ENCODE results near the gene PLAAT3. TPM values are rescaled to one million over a fixed set of nuclear protein-coding genes. Genes with fewer than 3 reads are reported as not detected.
"Not testable (repeated sequence)": the region's sequence is repeated elsewhere in the genome, so short reads cannot be mapped to it uniquely, and the experiment has no call there.

The PLAAT3 gene
- total and polyA plus RNA-seq, 2 of the 8 experiments (the other 6 are each of a cell fraction or from before 2014, with no cell fraction given), result 109 to 190 TPM

- CTCF ChIA-PET (ENCODE audit: partially characterized antibody); H4K8ac ChIP-seq (ENCODE audit: extremely low read depth, insufficient read depth, low read length); H3K79me1 ChIP-seq (ENCODE audit: low read depth, low read length); H3K23ac ChIP-seq (ENCODE audit: insufficient read length); H3K4me2 ChIP-seq (ENCODE audit: insufficient read depth in 1 of 2, low read depth in 2 of 2, low read length in 2 of 2); H3K4me3 ChIP-seq (ENCODE audit: extremely low read depth in 1 of 4, insufficient read depth in 2 of 4, low read depth in 3 of 4, low read length in 4 of 4); H2AK5ac ChIP-seq (ENCODE audit: low read depth, low read length); H3K4ac ChIP-seq (replicated peaks; ENCODE audit: insufficient read length, low read depth, low read length); H2BK5ac ChIP-seq (ENCODE audit: low read depth, low read length); H3K56ac ChIP-seq (replicated peaks; ENCODE audit: insufficient read length, low read depth, low read length); H4K20me1 ChIP-seq (replicated peaks in 1 of 2; ENCODE audit: control insufficient read depth in 1 of 2, insufficient read depth in 2 of 2, low read length in 2 of 2); H2BK120ac ChIP-seq (replicated peaks; ENCODE audit: low read depth, low read length); POLR2A ChIA-PET (ENCODE audit: partially characterized antibody); H3K23me2 ChIP-seq (ENCODE audit: low read depth, low read length); H3K27me3 ChIP-seq (replicated peaks in 1 of 4; ENCODE audit: control insufficient read depth in 3 of 4, extremely low read depth in 1 of 4, insufficient read depth in 3 of 4, low read length in 3 of 4); H3K4me1 ChIP-seq (replicated peaks in 1 of 4; ENCODE audit: control insufficient read depth in 3 of 4, insufficient read depth in 4 of 4, low read length in 3 of 4); DNase-seq (ENCODE audit: low read depth in 1 of 2, low spot score in 2 of 2); H3K18ac ChIP-seq (ENCODE audit: extremely low read depth, low read length); H2BK20ac ChIP-seq (ENCODE audit: low read length); H2BK15ac ChIP-seq (ENCODE audit: low read length); H3K27ac ChIP-seq (ENCODE audit: low read depth, low read length); H3K14ac ChIP-seq (ENCODE audit: insufficient read length); H2AFZ ChIP-seq (ENCODE audit: low read length); FAIRE-seq; H4K5ac ChIP-seq (ENCODE audit: insufficient read length, low read depth, low read length); H2BK12ac ChIP-seq (ENCODE audit: low read depth, low read length); H3K9ac ChIP-seq (replicated peaks in 1 of 4; ENCODE audit: extremely low read depth in 1 of 4, low read depth in 3 of 4, low read length in 3 of 4); H3K79me2 ChIP-seq (ENCODE audit: control insufficient read depth in 1 of 2, insufficient read depth in 2 of 2, low read length in 2 of 2); H4K91ac ChIP-seq (replicated peaks; ENCODE audit: insufficient read length, low read length): not testable (repeated sequence)
- WGBS, 2 experiments (ENCODE audit: extremely low coverage in 1 of 2, insufficient coverage in 1 of 2, insufficient read length in 1 of 2, insufficient replicate concordance in 2 of 2, low coverage in 1 of 2, low lambda C conversion rate in 2 of 2, missing lambda C conversion rate in 1 of 2), result 75% methylated on average over 3 of the region's 3 CpGs; no CpG with 5 or more reads in 1 of the 2 experiments
- peaks cover 19% of the 10 kb centered on the region in 2 experiments for H3K9me3 ChIP-seq (ENCODE audit: insufficient read depth in 2 of 2, low read depth in 1 of 2, low read length in 1 of 2)
- peaks cover 12 to 57% (median 39%) of the 10 kb centered on the region in 4 experiments for H3K36me3 ChIP-seq (ENCODE audit: control insufficient read depth in 2 of 4, insufficient read depth in 4 of 4, low read length in 3 of 4)
These were observed 35.4 kb downstream of the PLAAT3 start for GRCh38 chr11:63578882-63579281.
